PC-3 (cell line): ENCODE results near the gene CARMIL1. TPM values are rescaled to one million over a fixed set of nuclear protein-coding genes. Genes with fewer than 3 reads are reported as not detected.

Experiments
- ATAC-seq: fragments of 200-7000 bp; cut with Tn5 transposase; 2 replicates; pipeline ENCODE4 v1.9.1; 2020; ENCODE audit warnings: mild to moderate bottlenecking, moderate library complexity
- BruUV-seq: library from RNA; stranded (reverse); fragments of 400-500 nt; replicated peaks from 2 replicates; lab custom pipeline; 2021; lab: Mats Ljungman, UMichigan
- CTCF ChIA-PET: fragments of 300-600 bp; sonication (Branson Sonifier 250); formaldehyde crosslinking; loops from one replicate; lab custom pipeline; 2022; ENCODE audit warnings: antibody characterized with exemption; lab: Charles Lee
- POLR2A ChIA-PET: fragments of 300-600 bp; sonication (Branson Sonifier 250); formaldehyde crosslinking; loops from one replicate; lab custom pipeline; 2022; ENCODE audit warnings: antibody characterized with exemption; ENCODE audit not compliant: unreplicated experiment; lab: Charles Lee
- DNase-seq: peaks from one replicate; pipeline ENCODE4 v3.0.0-alpha.2; 2015
- H2AFZ ChIP-seq: fragments of 300-600 bp; sonication (generic); 2 replicates; pipeline ENCODE4 v1.6.0; 2016; ENCODE audit warnings: antibody characterized with exemption, low read length
- H3F3A ChIP-seq: fragments of 300-600 bp; sonication (generic); one replicate; pipeline ENCODE4 v1.6.0; 2017; ENCODE audit warnings: antibody characterized with exemption, low read length, control low read depth, mild to moderate bottlenecking; ENCODE audit not compliant: unreplicated experiment
- H3K27ac ChIP-seq: fragments of 300-600 bp; sonication (generic); 2 replicates; pipeline ENCODE4 v1.5.1; 2016; ENCODE audit warnings: mild to moderate bottlenecking, low read length
- H3K27me3 ChIP-seq: fragments of 300-600 bp; sonication (generic); 2 replicates; pipeline ENCODE4 v1.6.1; 2016; ENCODE audit warnings: low read length, mixed read lengths
- H3K36me3 ChIP-seq: fragments of 300-600 bp; sonication (generic); 2 replicates; pipeline ENCODE4 v1.6.1; 2016; ENCODE audit warnings: low read depth, mixed run types, low read length, mixed read lengths
- H3K4me1 ChIP-seq: fragments of 300-600 bp; sonication (generic); 2 replicates; pipeline ENCODE4 v1.5.1; 2016; ENCODE audit warnings: low read length; ENCODE audit not compliant: insufficient read depth
- H3K4me2 ChIP-seq: fragments of 300-600 bp; sonication (generic); 2 replicates; pipeline ENCODE4 v1.6.0; 2016; ENCODE audit warnings: low read length
- H3K4me3 ChIP-seq: fragments of 300-600 bp; sonication (generic); 2 replicates; pipeline ENCODE4 v1.5.1; 2016; ENCODE audit warnings: mild to moderate bottlenecking, low read length, mixed read lengths
- H3K79me2 ChIP-seq: fragments of 300-600 bp; sonication (generic); 2 replicates; pipeline ENCODE4 v1.6.1; 2017; ENCODE audit warnings: low read length, mixed read lengths
- H3K9ac ChIP-seq: fragments of 300-600 bp; sonication (generic); 2 replicates; pipeline ENCODE4 v1.6.0; 2016; ENCODE audit warnings: mild to moderate bottlenecking, low read length
- H3K9me2 ChIP-seq: fragments of 300-600 bp; sonication (generic); replicated peaks from 2 replicates; pipeline ENCODE4 v1.6.1; 2016; ENCODE audit warnings: mixed run types, low read length, mixed read lengths
- H3K9me3 ChIP-seq: fragments of 300-600 bp; sonication (generic); 2 replicates; pipeline ENCODE4 v1.6.1; 2016; ENCODE audit warnings: low read length, mixed read lengths
- H4K20me1 ChIP-seq: fragments of 300-600 bp; sonication (generic); 2 replicates; pipeline ENCODE4 v1.6.1; 2016; ENCODE audit warnings: low read length, mixed read lengths
- EZH2 ChIP-seq: fragments of 300-600 bp; sonication (generic); IDR thresholded peaks from one replicate; pipeline ENCODE4 v1.6.1; 2017; ENCODE audit warnings: antibody characterized with exemption, mild to moderate bottlenecking, low read length; ENCODE audit not compliant: unreplicated experiment
- EZH2phosphoT487 ChIP-seq: fragments of 300-600 bp; sonication (generic); IDR thresholded peaks from 2 replicates; pipeline ENCODE4 v1.6.1; 2018; ENCODE audit warnings: mild to moderate bottlenecking, antibody characterized with exemption, low read length, borderline replicate concordance
- intact Hi-C: fragments of 100-400 bp; cut with micrococcal nuclease; formaldehyde crosslinking; loops from 2 replicates; pipeline ENCODE4 v1.9.0; 2023
- total RNA-seq: library from RNA; depleted of rRNA; stranded (reverse); fragments of >200 nt; gene quantifications from 2 replicates; pipeline ENCODE4 v1.2.3, GENCODE V29; 2014
- TF ChIP-seq, protein P1 (sequence below): fragments of 300-600 bp; sonication (generic); conservative IDR thresholded peaks from 2 replicates; pipeline ENCODE4 v1.5.1; 2017; ENCODE audit warnings: antibody characterized with exemption, low read depth, mild to moderate bottlenecking, low read length

Gene CARMIL1
- total RNA-seq, 1 experiment from 2014 or later = 22.0 TPM

DNA sequence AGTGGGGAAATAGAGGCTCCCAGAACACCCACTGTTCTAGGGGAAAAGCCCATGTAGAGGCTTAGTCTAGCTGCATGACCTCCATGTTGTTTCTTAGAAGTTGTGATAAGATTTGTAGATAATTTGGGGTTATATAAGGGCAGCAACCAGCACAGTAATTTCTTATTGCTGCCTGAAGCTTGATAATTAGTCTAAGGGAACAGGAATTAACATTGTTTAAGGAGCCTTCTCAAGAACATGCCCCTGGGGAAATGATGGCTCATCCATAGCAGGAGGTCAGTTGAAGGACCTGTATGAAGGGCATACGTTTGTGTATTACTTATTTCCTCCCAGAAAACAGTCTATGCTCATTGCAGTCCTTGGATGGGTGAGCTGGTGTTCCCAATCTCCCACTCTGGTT, 202.1 kb downstream of the CARMIL1 start:
- Histone ChIP-seq H3K4me2 (no peak overlapping the region), H3K36me3 (no peaks in the 10 kb centered on the region), H3K4me3 (no peak overlapping the region), H3K27me3 (no peaks in the 10 kb centered on the region), H3K27ac (no peak overlapping the region), H3F3A (no peaks in the 10 kb centered on the region), H3K9me3 (no peaks in the 10 kb centered on the region), H3K9me2 (no peaks in the 10 kb centered on the region), H3K4me1 (peaks cover 13% of the 10 kb centered on the region), H3K79me2 (no peaks in the 10 kb centered on the region), H2AFZ (no peak overlapping the region), H4K20me1 (no peaks in the 10 kb centered on the region), H3K9ac (no peak overlapping the region)
- no TSS peak for BruUV-seq
- intact Hi-C loops = no loop called here
- DNase-seq = no peak
- CTCF ChIA-PET = no interaction called here
- POLR2A ChIA-PET = no interaction called here
- ATAC-seq = no peak
- TF ChIP-seq EZH2phosphoT487 (no peak), EZH2 (no peak)
- TF ChIP-seq, protein P1, sequence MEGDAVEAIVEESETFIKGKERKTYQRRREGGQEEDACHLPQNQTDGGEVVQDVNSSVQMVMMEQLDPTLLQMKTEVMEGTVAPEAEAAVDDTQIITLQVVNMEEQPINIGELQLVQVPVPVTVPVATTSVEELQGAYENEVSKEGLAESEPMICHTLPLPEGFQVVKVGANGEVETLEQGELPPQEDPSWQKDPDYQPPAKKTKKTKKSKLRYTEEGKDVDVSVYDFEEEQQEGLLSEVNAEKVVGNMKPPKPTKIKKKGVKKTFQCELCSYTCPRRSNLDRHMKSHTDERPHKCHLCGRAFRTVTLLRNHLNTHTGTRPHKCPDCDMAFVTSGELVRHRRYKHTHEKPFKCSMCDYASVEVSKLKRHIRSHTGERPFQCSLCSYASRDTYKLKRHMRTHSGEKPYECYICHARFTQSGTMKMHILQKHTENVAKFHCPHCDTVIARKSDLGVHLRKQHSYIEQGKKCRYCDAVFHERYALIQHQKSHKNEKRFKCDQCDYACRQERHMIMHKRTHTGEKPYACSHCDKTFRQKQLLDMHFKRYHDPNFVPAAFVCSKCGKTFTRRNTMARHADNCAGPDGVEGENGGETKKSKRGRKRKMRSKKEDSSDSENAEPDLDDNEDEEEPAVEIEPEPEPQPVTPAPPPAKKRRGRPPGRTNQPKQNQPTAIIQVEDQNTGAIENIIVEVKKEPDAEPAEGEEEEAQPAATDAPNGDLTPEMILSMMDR = no peak

- no TSS peak for BruUV-seq
- Histone ChIP-seq H3K4me2 (no peak overlapping the region), H3F3A (no peaks in the 10 kb centered on the region), H3K9me2 (no peaks in the 10 kb centered on the region), H3K4me3 (no peak overlapping the region), H3K36me3 (no peaks in the 10 kb centered on the region), H3K79me2 (no peaks in the 10 kb centered on the region), H3K9me3 (no peaks in the 10 kb centered on the region), H3K27me3 (no peaks in the 10 kb centered on the region), H3K27ac (no peak overlapping the region), H4K20me1 (no peaks in the 10 kb centered on the region), H2AFZ (no peak overlapping the region), H3K9ac (no peak overlapping the region), H3K4me1 (no peaks in the 10 kb centered on the region)
- DNase-seq (no peak), ATAC-seq (no peak)
- CTCF ChIA-PET = no interaction called here
- intact Hi-C loops = no loop called here
- POLR2A ChIA-PET = no interaction called here
- TF ChIP-seq EZH2 (no peak), EZH2phosphoT487 (no peak)
- TF ChIP-seq, protein P1 = no peak
These were observed 203.8 kb downstream of the CARMIL1 start for GRCh38 chr6:25482996-25483395.

- no TSS peak for BruUV-seq
- Histone ChIP-seq H3K27ac (no peak overlapping the region), H3K9ac (no peak overlapping the region), H3K4me3 (no peak overlapping the region), H4K20me1 (no peaks in the 10 kb centered on the region), H2AFZ (no peak overlapping the region), H3K27me3 (no peaks in the 10 kb centered on the region), H3K4me2 (no peak overlapping the region), H3K4me1 (no peaks in the 10 kb centered on the region), H3F3A (no peaks in the 10 kb centered on the region), H3K36me3 (no peaks in the 10 kb centered on the region), H3K9me2 (no peaks in the 10 kb centered on the region), H3K79me2 (no peaks in the 10 kb centered on the region), H3K9me3 (no peaks in the 10 kb centered on the region)
- ATAC-seq (no peak), DNase-seq (no peak)
- intact Hi-C loops = no loop called here
- ChIA-PET POLR2A (no interaction called here), CTCF (no interaction called here)
- TF ChIP-seq EZH2 = no peak
- TF ChIP-seq, protein P1 = no peak
- no peak for TF ChIP-seq EZH2phosphoT487
These were observed 204.8 kb downstream of the CARMIL1 start for GRCh38 chr6:25483943-25484342.
